Neural progenitor cell (in vitro differentiated cells): ENCODE measurements around the gene POSTN. TPM values are rescaled to one million over a fixed set of nuclear protein-coding genes. Genes with fewer than 3 reads are reported as not detected.
A peak's percentile ranks its signal among the peaks of the same experiment; 100 is the strongest.

Source experiments
- DNase-seq: peaks from one replicate; pipeline ENCODE4 v3.0.0-alpha.2; 2016; ENCODE audit warnings: low spot score
- H2AFZ ChIP-seq: fragments of 200-600 bp; sonication (generic); replicated peaks from 2 replicates; pipeline ENCODE4 v1.6.1; 2016; ENCODE audit warnings: antibody characterized with exemption
- H3F3A ChIP-seq: fragments of 200-600 bp; sonication (generic); 2 replicates; pipeline ENCODE4 v1.6.1; 2016; ENCODE audit warnings: antibody characterized with exemption, low read depth
- H3K27ac ChIP-seq: fragments of 200-600 bp; sonication (generic); 2 replicates; pipeline ENCODE4 v1.5.1; 2016; ENCODE audit warnings: mild to moderate bottlenecking
- H3K27me3 ChIP-seq: fragments of 200-600 bp; sonication (generic); 2 replicates; pipeline ENCODE4 v1.6.1; 2016; ENCODE audit warnings: mild to moderate bottlenecking, moderate library complexity
- H3K36me3 ChIP-seq: fragments of 200-600 bp; sonication (generic); 2 replicates; pipeline ENCODE4 v1.5.1; 2016
- H3K4me1 ChIP-seq: fragments of 200-600 bp; sonication (generic); 2 replicates; pipeline ENCODE4 v1.6.1; 2016; ENCODE audit warnings: mixed run types
- H3K4me2 ChIP-seq: fragments of 200-600 bp; sonication (generic); 2 replicates; pipeline ENCODE4 v1.6.1; 2016
- H3K4me3 ChIP-seq: fragments of 200-600 bp; sonication (generic); 2 replicates; pipeline ENCODE4 v1.5.1; 2016
- H3K79me2 ChIP-seq: fragments of 200-600 bp; sonication (generic); 2 replicates; pipeline ENCODE4 v1.6.1; 2016; ENCODE audit warnings: low read depth
- H3K9ac ChIP-seq: fragments of 200-600 bp; sonication (generic); 2 replicates; pipeline ENCODE4 v1.6.1; 2016
- H3K9me3 ChIP-seq: fragments of 200-600 bp; sonication (generic); 2 replicates; pipeline ENCODE4 v1.5.1; 2016; ENCODE audit warnings: low read depth
- H4K20me1 ChIP-seq: fragments of 200-600 bp; sonication (generic); 2 replicates; pipeline ENCODE4 v1.6.1; 2016; ENCODE audit warnings: low read depth
- H3K27ac Mint-ChIP-seq: 3 replicates; pipeline ENCODE4 v1.8.0; 2021; ENCODE audit warnings: mixed read lengths
- H3K27me3 Mint-ChIP-seq: 2 replicates; pipeline ENCODE4 v1.8.0; 2022; ENCODE audit warnings: low read depth, mild to moderate bottlenecking, inconsistent platforms, moderate library complexity, mixed read lengths; ENCODE audit not compliant: insufficient read depth
- H3K36me3 Mint-ChIP-seq: 3 replicates; pipeline ENCODE4 v1.8.0; 2021; ENCODE audit warnings: mixed read lengths
- H3K4me1 Mint-ChIP-seq: 3 replicates; pipeline ENCODE4 v1.8.0; 2021; ENCODE audit warnings: mixed read lengths
- H3K4me3 Mint-ChIP-seq: 3 replicates; pipeline ENCODE4 v1.8.0; 2021; ENCODE audit warnings: mild to moderate bottlenecking, moderate library complexity, mixed read lengths
- H3K9me3 Mint-ChIP-seq: 3 replicates; pipeline ENCODE4 v1.8.0; 2020; ENCODE audit warnings: mixed read lengths
- CTCF ChIP-seq: fragments of 200-600 bp; sonication (generic); IDR thresholded peaks from 2 replicates; pipeline ENCODE4 v1.5.1; 2017; ENCODE audit warnings: antibody characterized with exemption, mild to moderate bottlenecking
- EZH2 ChIP-seq: fragments of 200-600 bp; sonication (generic); IDR thresholded peaks from 2 replicates; pipeline ENCODE4 v1.6.1; 2017; ENCODE audit warnings: antibody characterized with exemption, mild to moderate bottlenecking, moderate library complexity
- EZH2phosphoT487 ChIP-seq: fragments of 200-600 bp; sonication (generic); IDR thresholded peaks from 2 replicates; pipeline ENCODE4 v1.6.1; 2017; ENCODE audit warnings: antibody characterized with exemption
- total RNA-seq: library from RNA; depleted of rRNA; stranded (reverse); fragments of >200 nt; gene quantifications from 2 replicates; pipeline ENCODE4 v1.2.3, GENCODE V29; 2015; ENCODE audit warnings: low replicate concordance

Gene POSTN
- not detected in 2 replicates for total RNA-seq

- H3K27me3 ChIP-seq, result no peaks in the 10 kb centered on the region
- TF ChIP-seq EZH2phosphoT487 (no peak), CTCF (no peak), EZH2 (no peak)
- no peak within 1 kb of the TSS for H3K4me3 Mint-ChIP-seq
- H3K9me3 ChIP-seq, result no peaks in the 10 kb centered on the region
- H3K27ac ChIP-seq, result no peak within 1 kb of the TSS
- no peak within 1 kb of the TSS for H3K9ac ChIP-seq
- H3K9me3 Mint-ChIP-seq, result no peaks in the 10 kb centered on the region
- H2AFZ ChIP-seq, result peak within 1 kb of the TSS; percentile 57
- no peaks in the 10 kb centered on the region for H3F3A ChIP-seq
- DNase-seq, result no peak
- no peaks in the 10 kb centered on the region for H3K36me3 ChIP-seq
- no peaks in the 10 kb centered on the region for H3K79me2 ChIP-seq
- no peaks in the 10 kb centered on the region for H4K20me1 ChIP-seq
- H3K27ac Mint-ChIP-seq, result no peak within 1 kb of the TSS
- no peaks in the 10 kb centered on the region for H3K27me3 Mint-ChIP-seq
- H3K4me3 ChIP-seq, result no peak within 1 kb of the TSS
- H3K4me2 ChIP-seq, result no peak within 1 kb of the TSS
- H3K4me1 ChIP-seq, result no peaks in the 10 kb centered on the region
- no peaks in the 10 kb centered on the region for H3K36me3 Mint-ChIP-seq
- H3K4me1 Mint-ChIP-seq, result peaks cover 24% of the 10 kb centered on the region
Measured at GRCh38 chr13:37598597-37598996, at the start of gene POSTN. Gene POSTN, minus strand, starts transcription at chr13:37598768. Its CDS starts 42 bp downstream, at chr13:37598726.

- Histone ChIP-seq H3F3A (peaks cover 24% of the 10 kb centered on the region), H4K20me1 (no peaks in the 10 kb centered on the region), H3K27me3 (no peaks in the 10 kb centered on the region), H3K9me3 (no peaks in the 10 kb centered on the region), H3K36me3 (no peaks in the 10 kb centered on the region), H3K4me1 (peaks cover 32% of the 10 kb centered on the region), H3K9ac (no peak overlapping the region), H3K4me3 (peak overlapping the region; percentile 3), H3K27ac (peak overlapping the region; percentile 53), H3K79me2 (no peaks in the 10 kb centered on the region), H2AFZ (no peak overlapping the region), H3K4me2 (peak overlapping the region; percentile 62)
- Mint-ChIP-seq H3K27ac (peak overlapping the region; percentile 99), H3K27me3 (no peaks in the 10 kb centered on the region), H3K4me1 (peaks cover 34% of the 10 kb centered on the region), H3K4me3 (peak overlapping the region; percentile 73), H3K36me3 (peaks cover 29% of the 10 kb centered on the region), H3K9me3 (no peaks in the 10 kb centered on the region)
- TF ChIP-seq EZH2phosphoT487 (no peak), CTCF (no peak), EZH2 (no peak)
- DNase-seq, result peak; percentile 75
Measured at GRCh38 chr13:37647031-37647650, 48.6 kb upstream of the POSTN start.

GRCh38 chr13:37646531-37646930 is 48.0 kb upstream of the POSTN start:
- peak overlapping the region; percentile 99 for H3K27ac Mint-ChIP-seq

More at GRCh38 chr13:37646531-37646930, 48.0 kb upstream of the POSTN start:
- Mint-ChIP-seq H3K4me1 (peaks cover 41% of the 10 kb centered on the region), H3K27me3 (no peaks in the 10 kb centered on the region), H3K36me3 (peaks cover 25% of the 10 kb centered on the region), H3K9me3 (no peaks in the 10 kb centered on the region), H3K4me3 (no peak overlapping the region)
- H3K4me2 ChIP-seq, result peak overlapping the region; percentile 62
- H3K27ac ChIP-seq, result peak overlapping the region; percentile 53
- no peak overlapping the region for H3K9ac ChIP-seq
- peak overlapping the region; percentile 3 for H3K4me3 ChIP-seq
- H3K9me3 ChIP-seq, result no peaks in the 10 kb centered on the region
- no peaks in the 10 kb centered on the region for H4K20me1 ChIP-seq
- H3K36me3 ChIP-seq, result no peaks in the 10 kb centered on the region
- no peak for DNase-seq
- peaks cover 24% of the 10 kb centered on the region for H3F3A ChIP-seq
- H3K27me3 ChIP-seq, result no peaks in the 10 kb centered on the region
- H3K4me1 ChIP-seq, result peaks cover 32% of the 10 kb centered on the region
- no peak for TF ChIP-seq EZH2
- no peak for TF ChIP-seq CTCF
- no peaks in the 10 kb centered on the region for H3K79me2 ChIP-seq
- H2AFZ ChIP-seq, result no peak overlapping the region
